Lung (tissue), 12 donors: Measurements from ENCODE around the gene TMEM106C. TPM values are rescaled to one million over a fixed set of nuclear protein-coding genes. Genes with fewer than 3 reads are reported as not detected.

Experiments used
- ATAC-seq: fragments of 200-7000 bp; cut with Tn5 transposase; one replicate; pipeline ENCODE4 v1.9.1; 2020; ENCODE audit warnings: moderate number of reproducible peaks; ENCODE audit not compliant: insufficient read depth, low FRiP score
- DNase-seq, 3 donors: peaks; one replicate each; pipeline ENCODE4 v3.0.0-alpha.2; 2013 to 2017
- H3K27ac ChIP-seq, 2 donors: one replicate each; pipeline ENCODE4 v1.5.1; 2013; ENCODE audit warnings: mild to moderate bottlenecking in 2 of 2, moderate library complexity in 2 of 2, control low read depth in 1 of 2, inconsistent platforms in 1 of 2, low read depth in 1 of 2, low read length in 1 of 2
- H3K27me3 ChIP-seq, 3 donors: one replicate each; pipeline ENCODE4 v1.5.1; 2013; ENCODE audit warnings: low read length in 2 of 3; ENCODE audit not compliant: control insufficient read depth in 3 of 3, insufficient read depth in 3 of 3
- H3K36me3 ChIP-seq, 4 donors: one replicate each; pipeline ENCODE4 v1.5.1; 2013; ENCODE audit warnings: low read length in 4 of 4, mild to moderate bottlenecking in 1 of 4, moderate library complexity in 1 of 4; ENCODE audit not compliant: control insufficient read depth in 4 of 4, insufficient read depth in 4 of 4
- H3K4me1 ChIP-seq, 5 donors: one replicate each; pipeline ENCODE4 v1.5.1; 2013; ENCODE audit warnings: low read length in 5 of 5, mild to moderate bottlenecking in 2 of 5, moderate library complexity in 1 of 5; ENCODE audit not compliant: control insufficient read depth in 5 of 5, insufficient read depth in 5 of 5
- H3K4me3 ChIP-seq: one replicate; pipeline ENCODE4 v1.5.1; 2013; ENCODE audit warnings: mild to moderate bottlenecking, control low read depth, moderate library complexity
- H3K9ac ChIP-seq, 2 donors: one replicate each; pipeline ENCODE4 v1.5.1; 2013; ENCODE audit warnings: low read length in 2 of 2, control low read depth in 1 of 2; ENCODE audit not compliant: insufficient read depth in 1 of 2
- H3K9me3 ChIP-seq, 4 donors: one replicate each; pipeline ENCODE4 v1.5.1; 2013; ENCODE audit warnings: low read length in 3 of 4, mild to moderate bottlenecking in 1 of 4, moderate library complexity in 1 of 4; ENCODE audit not compliant: control insufficient read depth in 4 of 4, insufficient read depth in 3 of 4
- WGBS, 2 donors: extraction: QIAGEN DNeasy Blood & Tissue Kit; methylation state at CpG; one replicate each; pipeline ENCODE4 v1.1.7; 2013; 5-methylcytosine and 5-hydroxymethylcytosine counted together
- polyA plus RNA-seq, 2 donors: library from polyadenylated mRNA; stranded (reverse); fragments of 200-250 nt; gene quantifications; one replicate each; pipeline ENCODE4 v1.2.1, GENCODE V29; 2013
- total RNA-seq, 2 donors: library from RNA; depleted of rRNA in 1 of 2; stranded (reverse); fragments of >200 nt in 1 of 2; gene quantifications; one replicate each; pipeline ENCODE4 v1.2.1, GENCODE V29; 2014 to 2021
- TF ChIP-seq, protein P1 (sequence below): IDR thresholded peaks from 2 replicates; pipeline ENCODE4 v1.5.1; 2012; ENCODE audit warnings: mild to moderate bottlenecking; ENCODE audit errors: control extremely low read depth, extremely low read depth
- donor health status: control.
- donor health status: control.
- donor health status: Bipolar disorder and iron deficiency.
- donor health status: healthy.
- donor health status: DM: yes; HTN: yes; CAD: no.

TMEM106C gene
- total and polyA plus RNA-seq, 4 donors = 29.3 to 53.0 (median 34.1) TPM

DNA sequence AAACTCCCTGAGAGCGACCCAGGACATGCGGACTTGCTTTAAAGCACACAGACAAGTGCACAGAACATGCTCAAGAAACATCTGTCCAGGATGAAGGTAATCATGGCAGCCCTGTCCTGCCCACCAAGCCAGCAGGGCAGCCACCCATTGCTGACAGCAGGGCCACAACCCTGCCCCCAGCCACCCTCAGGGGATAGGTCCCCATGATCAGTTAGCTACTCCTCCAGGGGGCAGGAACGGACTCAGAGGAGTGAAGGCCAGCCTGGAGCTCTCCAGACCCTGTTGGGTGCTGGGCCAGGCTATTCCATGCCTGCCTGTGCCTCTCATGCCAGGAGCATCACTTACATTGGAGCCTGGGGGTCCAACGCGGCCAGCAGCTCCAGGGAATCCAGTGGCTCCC is 15.8 kb downstream of the TMEM106C start:
- H3K27ac ChIP-seq = no peak overlapping the region

DNA sequence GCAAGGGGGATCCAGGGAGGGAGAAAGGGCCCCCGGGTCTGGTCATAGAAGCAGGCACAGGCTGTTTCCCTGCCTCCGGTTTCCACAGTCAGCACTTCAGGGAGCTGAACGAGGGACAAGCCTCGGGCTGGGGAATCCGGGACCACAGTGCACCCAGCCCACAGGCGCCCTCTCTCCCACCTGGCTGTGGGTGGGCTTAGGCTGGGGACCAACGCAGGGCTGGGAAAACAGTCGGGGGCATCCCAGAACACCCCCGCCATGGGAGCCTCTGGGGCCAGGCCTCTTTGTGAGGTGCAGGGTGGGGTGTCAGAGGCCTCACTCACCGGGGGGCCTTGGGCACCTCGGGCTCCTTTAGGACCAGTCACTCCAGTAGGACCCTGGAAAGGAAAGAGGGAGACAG is 16.3 kb downstream of the TMEM106C start:
- no peaks in the 10 kb centered on the region for H3K27me3 ChIP-seq
- TF ChIP-seq, protein P1, sequence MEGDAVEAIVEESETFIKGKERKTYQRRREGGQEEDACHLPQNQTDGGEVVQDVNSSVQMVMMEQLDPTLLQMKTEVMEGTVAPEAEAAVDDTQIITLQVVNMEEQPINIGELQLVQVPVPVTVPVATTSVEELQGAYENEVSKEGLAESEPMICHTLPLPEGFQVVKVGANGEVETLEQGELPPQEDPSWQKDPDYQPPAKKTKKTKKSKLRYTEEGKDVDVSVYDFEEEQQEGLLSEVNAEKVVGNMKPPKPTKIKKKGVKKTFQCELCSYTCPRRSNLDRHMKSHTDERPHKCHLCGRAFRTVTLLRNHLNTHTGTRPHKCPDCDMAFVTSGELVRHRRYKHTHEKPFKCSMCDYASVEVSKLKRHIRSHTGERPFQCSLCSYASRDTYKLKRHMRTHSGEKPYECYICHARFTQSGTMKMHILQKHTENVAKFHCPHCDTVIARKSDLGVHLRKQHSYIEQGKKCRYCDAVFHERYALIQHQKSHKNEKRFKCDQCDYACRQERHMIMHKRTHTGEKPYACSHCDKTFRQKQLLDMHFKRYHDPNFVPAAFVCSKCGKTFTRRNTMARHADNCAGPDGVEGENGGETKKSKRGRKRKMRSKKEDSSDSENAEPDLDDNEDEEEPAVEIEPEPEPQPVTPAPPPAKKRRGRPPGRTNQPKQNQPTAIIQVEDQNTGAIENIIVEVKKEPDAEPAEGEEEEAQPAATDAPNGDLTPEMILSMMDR = no peak
- H3K4me3 ChIP-seq = no peak overlapping the region
- no peaks in the 10 kb centered on the region for H3K36me3 ChIP-seq
- 88 to 90% methylated on average over 11 of the region's 11 CpGs for WGBS, 2 donors
- peaks cover 0 to 10% (median 0%) of the 10 kb centered on the region in 5 donors for H3K4me1 ChIP-seq
- no peaks in the 10 kb centered on the region for H3K9me3 ChIP-seq
- ATAC-seq (no peak), DNase-seq (no peak)
- no peak overlapping the region for H3K9ac ChIP-seq
- no peak overlapping the region for H3K27ac ChIP-seq

More for the DNA sequence above, 15.8 kb downstream of the TMEM106C start:
- TF ChIP-seq, protein P1 = no peak
- Histone ChIP-seq H3K9me3 (no peaks in the 10 kb centered on the region), H3K4me3 (no peak overlapping the region), H3K4me1 (peaks cover 0 to 10% (median 0%) of the 10 kb centered on the region in 5 donors), H3K9ac (no peak overlapping the region), H3K27me3 (no peaks in the 10 kb centered on the region), H3K36me3 (no peaks in the 10 kb centered on the region)
- ATAC-seq (no peak), DNase-seq (no peak)
- WGBS, 2 donors = 94% methylated on average over 5 of the region's 5 CpGs

DNA sequence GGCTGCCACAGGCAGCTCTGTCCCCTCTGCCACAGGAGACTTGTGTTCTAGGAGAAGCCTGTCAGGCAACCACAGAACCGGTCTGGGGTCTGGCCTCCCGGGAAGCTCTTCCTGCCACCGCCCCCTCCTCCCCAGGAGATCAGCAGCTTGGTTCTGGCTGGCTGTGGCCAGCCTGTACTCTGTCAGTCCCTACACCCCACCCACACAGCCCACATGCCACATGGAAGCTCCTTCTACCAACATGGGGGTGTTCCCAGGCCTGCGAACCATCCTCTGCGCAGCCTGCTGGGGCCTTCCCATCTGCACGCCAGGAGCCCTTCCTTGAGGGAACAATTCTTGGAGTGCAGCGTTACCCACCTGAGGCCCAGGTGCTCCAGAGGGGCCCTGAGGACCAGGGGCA is 16.8 kb downstream of the TMEM106C start:
- ATAC-seq = no peak

More for the DNA sequence above, 16.8 kb downstream of the TMEM106C start:
- Histone ChIP-seq H3K27me3 (no peaks in the 10 kb centered on the region), H3K4me1 (peaks cover 0 to 10% (median 0%) of the 10 kb centered on the region in 5 donors), H3K9me3 (no peaks in the 10 kb centered on the region), H3K36me3 (no peaks in the 10 kb centered on the region), H3K9ac (no peak overlapping the region), H3K4me3 (no peak overlapping the region), H3K27ac (no peak overlapping the region)
- TF ChIP-seq, protein P1 = no peak
- WGBS, 2 donors = 87 to 97% methylated on average over 7 of the region's 7 CpGs
- no peak for DNase-seq
